ENCODE data around the gene ST6GALNAC1. TPM values are rescaled to one million over a fixed set of nuclear protein-coding genes. Genes with fewer than 3 reads are reported as not detected.

Gene ST6GALNAC1
- polyA plus RNA-seq, 6 donors from 2014 or later: not detected

DNA sequence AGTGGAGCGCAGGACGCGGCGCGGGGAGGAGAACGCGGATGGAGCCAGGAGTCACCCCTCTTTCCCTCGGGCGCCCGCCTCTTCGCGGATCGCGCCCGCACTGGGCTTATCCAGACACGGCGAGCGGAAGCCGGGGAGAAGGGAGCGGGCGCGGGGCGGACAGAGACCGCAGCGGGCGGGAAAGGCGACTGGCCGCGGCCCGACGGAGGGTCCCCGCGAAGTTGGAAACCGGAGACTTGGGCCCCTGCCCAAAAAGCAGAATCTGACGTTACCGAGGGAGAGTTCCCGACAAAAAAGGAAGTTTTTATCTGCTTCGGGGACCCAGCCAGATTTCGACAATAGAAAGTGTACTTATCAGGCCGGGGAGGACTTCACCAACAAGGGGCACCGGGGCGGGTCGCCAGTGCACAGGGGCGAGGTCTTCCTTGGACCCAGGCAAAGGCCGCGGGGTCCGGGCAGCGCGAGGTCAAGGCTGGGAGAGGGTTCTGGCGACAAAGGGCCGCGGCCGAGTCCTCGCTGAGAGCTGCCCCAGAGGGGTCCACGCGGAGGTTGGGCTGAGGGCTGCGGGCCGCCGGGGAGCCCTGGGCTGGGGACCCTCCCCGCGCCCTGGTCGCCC, 58.4 kb downstream of the ST6GALNAC1 start:
- peak; percentile 23 for DNase-seq

DNA sequence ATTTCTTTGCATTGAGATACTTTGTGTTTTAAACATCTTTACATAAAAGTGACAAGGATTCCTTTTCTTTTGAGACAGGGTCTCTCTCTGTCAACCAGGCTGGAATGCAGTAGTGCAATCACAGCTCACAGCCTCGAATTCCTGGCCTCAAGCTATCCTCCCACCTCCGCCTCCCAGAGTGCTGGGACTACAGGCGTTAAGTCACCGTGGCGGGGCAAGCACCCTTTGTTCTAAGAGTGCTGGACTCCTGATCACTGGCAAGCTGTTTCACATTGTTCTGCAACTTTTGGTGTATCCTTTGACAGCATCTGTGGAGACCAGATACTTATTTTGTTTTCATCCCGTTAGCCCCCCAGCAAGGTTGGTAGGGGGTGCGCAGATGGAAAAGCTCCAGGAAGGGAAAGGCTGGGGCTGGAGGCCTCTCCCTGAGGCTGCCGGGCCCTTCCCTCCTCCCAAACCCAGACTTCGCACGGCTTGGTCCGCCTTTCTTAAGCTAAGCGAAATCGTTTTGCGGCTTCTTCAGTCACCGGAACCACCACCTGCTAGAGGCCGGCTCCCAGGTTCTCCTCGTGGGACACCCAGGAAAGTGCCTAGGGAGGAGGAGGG, 59.0 kb downstream of the ST6GALNAC1 start:
- peaks cover 0 to 3% (median 0%) of the 10 kb centered on the region in 7 donors for H3K9me3 Mint-ChIP-seq
- DNase-seq: no peak
- H3K4me1 Mint-ChIP-seq: peaks cover 12 to 17% (median 15%) of the 10 kb centered on the region in 3 donors
- peak overlapping the region in 1 of 6 donors; percentile 71 for H3K27ac Mint-ChIP-seq
- H3K36me3 Mint-ChIP-seq: peaks cover 0 to 10% of the 10 kb centered on the region in 2 donors
- peaks cover 20 to 50% (median 30%) of the 10 kb centered on the region in 3 donors for H3K27me3 Mint-ChIP-seq
- peak overlapping the region; percentile 81 to 93 (median 84) for H3K4me3 Mint-ChIP-seq
- no peak for ATAC-seq (ENCODE audit: low read depth in 2 of 2)

More for the DNA sequence above, 58.4 kb downstream of the ST6GALNAC1 start:
- H3K4me1 Mint-ChIP-seq: peaks cover 12 to 17% (median 15%) of the 10 kb centered on the region in 3 donors
- H3K4me3 Mint-ChIP-seq: peak overlapping the region; percentile 81 to 93 (median 84)
- H3K27me3 Mint-ChIP-seq: peaks cover 24 to 55% (median 35%) of the 10 kb centered on the region in 3 donors
- peaks cover 0 to 3% (median 0%) of the 10 kb centered on the region in 7 donors for H3K9me3 Mint-ChIP-seq
- peak overlapping the region in 1 of 6 donors; percentile 71 for H3K27ac Mint-ChIP-seq
- peaks cover 0 to 10% of the 10 kb centered on the region in 2 donors for H3K36me3 Mint-ChIP-seq
- peak; percentile 18 to 22 for ATAC-seq (ENCODE audit: low read depth in 2 of 2)

DNA sequence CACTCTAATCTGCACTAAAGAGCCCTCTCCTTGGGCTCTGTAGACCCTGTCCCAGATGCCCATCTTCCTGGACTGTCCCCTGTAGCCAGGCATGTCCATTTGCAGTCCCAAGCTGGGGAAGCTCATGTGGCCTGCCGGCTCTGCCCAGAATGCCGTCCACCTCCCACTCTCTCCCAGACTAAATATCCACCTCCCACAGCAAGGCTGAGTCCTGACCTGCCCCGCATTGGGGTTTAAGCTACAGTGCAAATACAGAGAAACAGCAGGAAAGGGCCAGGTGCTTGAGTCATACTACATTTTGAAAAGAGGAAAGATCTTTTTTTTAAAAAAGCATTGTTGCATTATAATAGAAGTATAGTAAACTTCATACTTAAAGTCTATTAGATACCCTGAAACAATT, 60.9 kb downstream of the ST6GALNAC1 start:
- ATAC-seq (ENCODE audit: low read depth in 2 of 2) (no peak), DNase-seq (no peak)
- H3K27ac Mint-ChIP-seq: no peak overlapping the region
- H3K27me3 Mint-ChIP-seq: peaks cover 7 to 33% (median 11%) of the 10 kb centered on the region in 3 donors
- peak overlapping the region in 1 of 8 donors; percentile 29 for H3K4me3 Mint-ChIP-seq
- peaks cover 11 to 15% (median 12%) of the 10 kb centered on the region in 3 donors for H3K4me1 Mint-ChIP-seq
- H3K36me3 Mint-ChIP-seq: no peaks in the 10 kb centered on the region
- H3K9me3 Mint-ChIP-seq: no peaks in the 10 kb centered on the region

DNA sequence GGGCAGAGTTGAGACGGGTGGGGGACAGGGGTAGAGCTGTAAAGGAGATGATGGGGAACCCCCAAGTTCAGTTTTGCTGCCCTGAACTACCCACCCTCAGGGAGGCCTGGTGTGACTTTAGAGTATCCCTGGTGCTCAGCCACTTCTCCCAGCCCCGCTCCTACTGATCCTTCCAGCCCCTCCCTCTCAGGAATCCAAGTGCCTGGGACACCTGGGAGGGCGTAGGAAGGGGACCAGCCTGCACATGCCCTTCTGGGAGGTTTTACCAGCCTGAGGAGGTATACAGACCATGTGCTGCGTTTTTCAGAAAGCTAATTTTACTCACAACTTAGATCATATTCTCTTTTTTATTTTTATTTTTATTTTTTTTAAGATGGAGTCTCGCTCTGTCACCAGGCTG, 62.0 kb downstream of the ST6GALNAC1 start:
- H3K36me3 Mint-ChIP-seq: no peaks in the 10 kb centered on the region
- DNase-seq: no peak
- H3K4me3 Mint-ChIP-seq: no peak overlapping the region
- H3K27me3 Mint-ChIP-seq: peaks cover 0 to 22% (median 0%) of the 10 kb centered on the region in 3 donors
- peaks cover 3 to 8% (median 5%) of the 10 kb centered on the region in 3 donors for H3K4me1 Mint-ChIP-seq
- no peak for ATAC-seq (ENCODE audit: low read depth in 2 of 2)
- no peaks in the 10 kb centered on the region for H3K9me3 Mint-ChIP-seq
- H3K27ac Mint-ChIP-seq: peak overlapping the region in 1 of 6 donors; percentile 37

DNA sequence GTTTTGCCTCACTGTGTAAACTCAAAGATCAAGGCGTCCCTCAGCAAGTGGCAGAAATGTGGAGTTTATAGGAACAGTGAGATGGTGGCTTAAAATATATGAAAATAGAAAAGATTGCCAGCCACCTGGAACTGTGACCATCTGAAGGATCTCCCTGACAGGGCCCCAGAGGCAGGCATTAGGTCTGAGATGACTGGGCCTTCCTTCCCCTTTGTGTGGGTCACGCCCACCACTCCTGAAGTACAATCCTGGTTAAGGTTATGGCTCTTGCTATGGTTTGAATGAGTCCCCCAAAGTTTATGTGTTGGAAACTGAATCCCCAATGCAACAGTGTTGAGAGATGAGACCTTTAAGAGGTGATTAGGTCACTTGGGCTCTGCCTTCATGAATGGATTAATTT, 64.3 kb downstream of the ST6GALNAC1 start:
- no peak for DNase-seq
- Mint-ChIP-seq H3K36me3 (no peaks in the 10 kb centered on the region), H3K4me1 (no peaks in the 10 kb centered on the region), H3K27ac (no peak overlapping the region), H3K4me3 (no peak overlapping the region), H3K27me3 (peaks cover 0 to 8% (median 0%) of the 10 kb centered on the region in 3 donors), H3K9me3 (no peaks in the 10 kb centered on the region)
- no peak for ATAC-seq (ENCODE audit: low read depth in 2 of 2)

DNA sequence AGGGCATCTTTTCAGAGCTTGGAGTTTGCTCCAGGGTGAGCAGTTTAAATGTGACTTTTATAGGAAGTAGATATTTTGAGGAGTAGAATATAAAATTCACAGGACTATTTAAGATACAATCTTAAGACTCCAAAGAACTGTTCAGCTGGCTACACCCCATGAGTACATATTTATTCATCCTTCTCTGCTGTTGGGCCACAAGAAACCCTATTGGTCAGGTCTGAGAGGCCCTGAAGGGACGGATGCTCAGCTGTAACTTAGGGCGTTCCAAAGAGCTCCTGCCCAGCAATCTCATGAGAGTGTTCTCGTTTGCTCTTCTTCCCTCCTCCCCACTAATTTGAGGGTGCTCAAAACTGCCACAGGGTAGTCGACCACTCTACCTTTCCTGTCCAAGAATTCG, 65.2 kb downstream of the ST6GALNAC1 start:
- no peak for DNase-seq
- Mint-ChIP-seq H3K9me3 (no peaks in the 10 kb centered on the region), H3K4me3 (no peak overlapping the region), H3K4me1 (no peaks in the 10 kb centered on the region), H3K36me3 (no peaks in the 10 kb centered on the region), H3K27me3 (peaks cover 0 to 5% (median 0%) of the 10 kb centered on the region in 3 donors), H3K27ac (no peak overlapping the region)
- no peak for ATAC-seq (ENCODE audit: low read depth in 2 of 2)

DNA sequence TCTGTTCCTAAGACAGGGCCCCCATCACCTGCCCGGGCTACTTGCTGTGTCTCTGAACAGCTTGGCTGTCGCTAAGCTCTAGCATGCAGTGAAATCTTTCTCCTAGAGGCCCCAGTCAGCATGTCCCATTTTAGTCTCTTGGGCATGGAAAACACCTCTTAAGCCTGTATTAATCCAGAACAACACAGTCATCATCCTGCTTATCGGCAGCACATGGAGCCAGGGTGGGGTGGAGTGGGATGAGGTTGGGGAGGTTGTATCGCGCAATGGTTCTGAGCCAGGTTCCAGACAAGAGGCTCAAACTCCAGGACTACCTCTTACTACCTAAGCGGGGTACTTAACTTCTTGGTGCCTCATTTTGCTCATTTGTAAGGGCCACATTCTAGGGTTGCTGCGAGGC, 65.7 kb downstream of the ST6GALNAC1 start:
- no peaks in the 10 kb centered on the region for H3K9me3 Mint-ChIP-seq
- DNase-seq (no peak), ATAC-seq (ENCODE audit: low read depth in 2 of 2) (no peak)
- H3K36me3 Mint-ChIP-seq: no peaks in the 10 kb centered on the region
- H3K4me3 Mint-ChIP-seq: peak overlapping the region in 1 of 8 donors; percentile 9
- H3K4me1 Mint-ChIP-seq: no peaks in the 10 kb centered on the region
- no peak overlapping the region for H3K27ac Mint-ChIP-seq
- H3K27me3 Mint-ChIP-seq: peaks cover 0 to 5% (median 0%) of the 10 kb centered on the region in 3 donors

DNA sequence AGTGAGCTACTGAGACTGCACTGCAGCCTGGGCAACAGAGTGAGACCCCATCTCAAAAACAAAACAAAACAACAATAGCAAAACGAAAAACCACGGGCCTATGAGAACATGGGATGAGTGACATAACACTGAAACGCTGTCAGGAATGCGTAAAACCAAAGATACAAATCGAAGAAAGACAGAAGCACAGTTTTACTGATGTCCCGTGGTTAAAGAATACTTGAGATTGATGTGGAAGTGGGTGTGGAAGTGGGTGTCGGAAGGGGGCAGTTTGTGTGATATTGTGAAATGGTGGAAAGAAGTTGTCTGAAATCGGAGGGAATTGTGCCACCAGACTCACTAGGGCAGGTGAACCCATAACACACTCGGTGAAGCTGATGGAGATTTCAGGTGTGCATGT, 67.4 kb downstream of the ST6GALNAC1 start:
- H3K36me3 Mint-ChIP-seq: no peaks in the 10 kb centered on the region
- H3K27me3 Mint-ChIP-seq: no peaks in the 10 kb centered on the region

DNA sequence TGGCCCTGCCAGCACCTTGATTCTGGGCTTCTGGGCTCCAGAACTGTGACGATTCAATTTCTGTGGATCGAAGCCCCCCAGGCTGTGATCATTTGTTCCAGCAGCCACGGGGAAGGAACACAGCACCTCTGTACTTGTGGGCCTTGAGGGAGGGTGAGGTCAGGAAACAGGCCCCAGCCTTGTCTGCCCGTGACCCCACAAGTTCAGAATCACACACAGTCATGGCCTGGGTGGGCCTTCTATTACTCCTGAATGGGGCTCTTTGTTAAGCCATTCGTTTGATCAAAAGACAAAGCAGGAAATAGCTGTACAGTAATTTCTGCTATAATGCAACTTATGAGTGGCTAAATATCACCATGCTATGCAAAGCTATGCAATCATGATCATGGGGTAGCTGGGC, 68.0 kb downstream of the ST6GALNAC1 start:
- DNase-seq (no peak), ATAC-seq (ENCODE audit: low read depth in 2 of 2) (no peak)
- Mint-ChIP-seq H3K27me3 (no peaks in the 10 kb centered on the region), H3K4me1 (no peaks in the 10 kb centered on the region), H3K27ac (no peak overlapping the region), H3K4me3 (no peak overlapping the region), H3K36me3 (no peaks in the 10 kb centered on the region), H3K9me3 (no peaks in the 10 kb centered on the region)

More for the DNA sequence above, 67.4 kb downstream of the ST6GALNAC1 start:
- Mint-ChIP-seq H3K4me1 (no peaks in the 10 kb centered on the region), H3K9me3 (no peaks in the 10 kb centered on the region), H3K27ac (no peak overlapping the region), H3K4me3 (no peak overlapping the region)
- DNase-seq: no peak
- no peak for ATAC-seq (ENCODE audit: low read depth in 2 of 2)

Other genes with a start within 250 kb of the ST6GALNAC1 start
- gene UBE2O, start 190.6 kb downstream of the ST6GALNAC1 start, polyA plus RNA-seq (ENCODE audit: low read depth in 6 of 6): 10 to 100 TPM; 11.0 to 26.0 (median 16.4) TPM
- gene AANAT, start 176.2 kb downstream of the ST6GALNAC1 start, polyA plus RNA-seq (ENCODE audit: low read depth in 6 of 6): 1 to 10 TPM in 1 of 6 donors, under 1 TPM in 2, not detected in 3; 0.24 to 1.2 (median 0.43) TPM
- 100 to 1,000 TPM in 1 of 6 donors, 10 to 100 TPM in 5; 44.0 to 148 (median 51.7) TPM for gene RHBDF2, start 142.3 kb downstream of the ST6GALNAC1 start, polyA plus RNA-seq (ENCODE audit: low read depth in 6 of 6)
- 1 to 10 TPM in 2 of 6 donors, under 1 TPM in 4; 0.21 to 2.4 (median 0.79) TPM for gene CYGB, start 106.0 kb downstream of the ST6GALNAC1 start, polyA plus RNA-seq (ENCODE audit: low read depth in 6 of 6)
- 10 to 100 TPM; 21.6 to 54.4 (median 34.3) TPM for gene PRCD, start 103.7 kb downstream of the ST6GALNAC1 start, polyA plus RNA-seq (ENCODE audit: low read depth in 6 of 6)
- 1 to 10 TPM in 1 of 6 donors, under 1 TPM in 4, not detected in 1; 0.22 to 1.0 (median 0.48) TPM for gene ST6GALNAC2, start 57.9 kb downstream of the ST6GALNAC1 start, polyA plus RNA-seq (ENCODE audit: low read depth in 6 of 6)
- 1 to 10 TPM; 1.8 to 7.7 (median 3.5) TPM for gene MXRA7, start 67.2 kb upstream of the ST6GALNAC1 start, polyA plus RNA-seq (ENCODE audit: low read depth in 6 of 6)
- 10 to 100 TPM; 17.4 to 38.2 (median 20.0) TPM for gene JMJD6, start 82.8 kb upstream of the ST6GALNAC1 start, polyA plus RNA-seq (ENCODE audit: low read depth in 6 of 6)
- gene METTL23, start 83.1 kb upstream of the ST6GALNAC1 start, polyA plus RNA-seq (ENCODE audit: low read depth in 6 of 6): 100 to 1,000 TPM; 119 to 177 (median 143) TPM
- 100 to 1,000 TPM in 4 of 6 donors, 10 to 100 TPM in 2; 70.5 to 144 (median 112) TPM for gene SRSF2, start 93.6 kb upstream of the ST6GALNAC1 start, polyA plus RNA-seq (ENCODE audit: low read depth in 6 of 6)
- gene MFSD11, start 94.4 kb upstream of the ST6GALNAC1 start, polyA plus RNA-seq (ENCODE audit: low read depth in 6 of 6): 10 to 100 TPM; 18.3 to 39.2 (median 23.2) TPM
- gene MGAT5B, start 224.6 kb upstream of the ST6GALNAC1 start, polyA plus RNA-seq (ENCODE audit: low read depth in 6 of 6): not detected

All from naive B cell (primary cell).